HCT116 (cell line): Measurements from ENCODE around the gene TIMM44. TPM values are rescaled to one million over a fixed set of nuclear protein-coding genes. Genes with fewer than 3 reads are reported as not detected.

Experiments used
- ATAC-seq: fragments of 200-7000 bp; cut with Tn5 transposase; 2 replicates; pipeline ENCODE4 v1.9.1; 2020; ENCODE audit warnings: mild to moderate bottlenecking, moderate library complexity
- BruUV-seq: library from RNA; stranded (reverse); fragments of 400-500 nt; replicated peaks from 2 replicates; lab custom pipeline; 2021; lab: Mats Ljungman, UMichigan
- CTCF ChIA-PET: fragments of 300-600 bp; sonication (Branson Sonifier 250); formaldehyde crosslinking; loops from one replicate; lab custom pipeline; 2021; ENCODE audit warnings: antibody characterized with exemption; lab: Charles Lee
- POLR2A ChIA-PET: fragments of 300-600, 350-600 bp; sonication (Branson Sonifier 250); formaldehyde crosslinking; loops from one replicate; lab custom pipeline; 2021; ENCODE audit warnings: antibody characterized with exemption; lab: Charles Lee
- RAD21 ChIA-PET, 2 experiments: fragments of 300-600 bp; sonication (Branson Sonifier 250); formaldehyde crosslinking; loops; one replicate each; lab custom pipeline; 2023; ENCODE audit warnings: low total read pairs in 2 of 2; ENCODE audit not compliant: uncharacterized antibody in 2 of 2, unreplicated experiment in 2 of 2, low non-redundant PET in 1 of 2; lab: Charles Lee
- DNase-seq: peaks from one replicate; pipeline ENCODE4 v3.0.0-alpha.2; 2010; ENCODE audit warnings: low read depth, low spot score
- H2AFZ ChIP-seq: fragments of 200-600 bp; shearing (Covaris generic), sonication (generic); 2 replicates; pipeline ENCODE4 v1.6.1; 2017; ENCODE audit warnings: low read depth, mixed run types, mixed read lengths, antibody characterized with exemption, low read length; ENCODE audit not compliant: poor library complexity, severe bottlenecking
- H3K27ac ChIP-seq: 2 replicates; pipeline ENCODE4 v1.5.1; 2012; ENCODE audit warnings: low read depth, low read length
- H3K27me3 ChIP-seq: fragments of 200-600 bp; sonication (generic); 2 replicates; pipeline ENCODE4 v1.6.1; 2016; ENCODE audit warnings: mixed run types, low read length, mixed read lengths; ENCODE audit not compliant: insufficient read depth
- H3K36me3 ChIP-seq, 2 experiments: fragments of 200-500 bp in 1 of 2; fragments of 200-600 bp in 1 of 2; sonication (Bioruptor generic) in 1 of 2; sonication (generic) in 1 of 2; 2 replicates each; pipeline versions ENCODE4 v1.5.1 to v1.6.1; 2014 to 2016; ENCODE audit warnings: low read length in 2 of 2, inconsistent platforms in 1 of 2, mixed read lengths in 1 of 2, mixed run types in 1 of 2; ENCODE audit not compliant: insufficient read depth in 2 of 2, control insufficient read depth in 1 of 2
- H3K4me1 ChIP-seq, 2 experiments: fragments of 200-600 bp in 1 of 2; sonication (generic) in 1 of 2; 2 replicates each; pipeline versions ENCODE4 v1.5.1 to v1.6.1; 2012 to 2017; ENCODE audit warnings: low read length in 2 of 2, inconsistent platforms in 1 of 2, mild to moderate bottlenecking in 1 of 2, mixed read lengths in 1 of 2, mixed run types in 1 of 2, moderate library complexity in 1 of 2; ENCODE audit not compliant: insufficient read depth in 2 of 2, control insufficient read depth in 1 of 2
- H3K4me2 ChIP-seq: fragments of 200-600 bp; sonication (generic); 2 replicates; pipeline ENCODE4 v1.6.1; 2017; ENCODE audit warnings: mixed run types, low read length, mixed read lengths
- H3K4me3 ChIP-seq, 2 experiments: fragments of 200-600 bp in 1 of 2; sonication (generic) in 1 of 2; replicated peaks in 1 of 2; 2 replicates each; pipeline ENCODE4 v1.5.1; 2011 to 2016; ENCODE audit warnings: low read length in 2 of 2, control low read depth in 1 of 2, low read depth in 1 of 2, mild to moderate bottlenecking in 1 of 2, mixed read lengths in 1 of 2, mixed run types in 1 of 2
- H3K79me2 ChIP-seq: fragments of 200-600 bp; sonication (generic); 2 replicates; pipeline ENCODE4 v1.6.1; 2017; ENCODE audit warnings: mild to moderate bottlenecking, mixed run types, low read length, moderate library complexity, mixed read lengths; ENCODE audit not compliant: insufficient read depth
- H3K9ac ChIP-seq: fragments of 200-600 bp; sonication (generic); 2 replicates; pipeline ENCODE4 v1.6.1; 2016; ENCODE audit warnings: low read length, mixed read lengths
- H3K9me2 ChIP-seq: fragments of 200-600 bp; sonication (generic), shearing (Covaris generic); 2 replicates; pipeline ENCODE4 v1.6.1; 2017; ENCODE audit warnings: mixed run types, mild to moderate bottlenecking, moderate library complexity; ENCODE audit not compliant: insufficient read depth
- H3K9me3 ChIP-seq, 2 experiments: fragments of 200-500 bp in 1 of 2; fragments of 200-600 bp in 1 of 2; sonication (Bioruptor generic) in 1 of 2; sonication (generic) in 1 of 2; 2 replicates each; pipeline ENCODE4 v1.6.1; 2014 to 2017; ENCODE audit warnings: low read length in 2 of 2, mixed read lengths in 2 of 2, inconsistent platforms in 1 of 2, low read depth in 1 of 2, mild to moderate bottlenecking in 1 of 2, mixed run types in 1 of 2, moderate library complexity in 1 of 2; ENCODE audit not compliant: control insufficient read depth in 1 of 2, insufficient read depth in 1 of 2
- H4K20me1 ChIP-seq: fragments of 200-600 bp; sonication (generic), shearing (Covaris generic); 2 replicates; pipeline ENCODE4 v1.6.1; 2017; ENCODE audit warnings: mixed run types, mild to moderate bottlenecking, moderate library complexity; ENCODE audit not compliant: insufficient read depth
- ATF3 ChIP-seq: IDR thresholded peaks from 2 replicates; pipeline ENCODE4 v1.6.1; 2012
- CBX3 ChIP-seq: IDR thresholded peaks from 2 replicates; pipeline ENCODE4 v1.6.1; 2012; ENCODE audit warnings: low read depth
- CEBPB ChIP-seq: IDR thresholded peaks from 2 replicates; pipeline ENCODE4 v1.6.1; 2012; ENCODE audit warnings: low read depth
- EGR1 ChIP-seq: IDR thresholded peaks from 2 replicates; pipeline ENCODE4 v1.6.1; 2012; ENCODE audit warnings: low read depth
- EZH2 ChIP-seq: fragments of 200-600 bp; sonication (generic); IDR thresholded peaks from 2 replicates; pipeline ENCODE4 v1.6.1; 2017; ENCODE audit warnings: antibody characterized with exemption, mixed run types
- EZH2phosphoT487 ChIP-seq: fragments of 200-600 bp; IDR thresholded peaks from 2 replicates; pipeline ENCODE4 v1.6.1; 2018; ENCODE audit warnings: antibody characterized with exemption, borderline replicate concordance
- FOSL1 ChIP-seq: IDR thresholded peaks from 2 replicates; pipeline ENCODE4 v1.6.1; 2012; ENCODE audit warnings: low read depth
- JUND ChIP-seq: IDR thresholded peaks from 2 replicates; pipeline ENCODE4 v1.6.1; 2012
- POLR2AphosphoS5 ChIP-seq: IDR thresholded peaks from 2 replicates; pipeline ENCODE4 v1.6.1; 2011; ENCODE audit warnings: mild to moderate bottlenecking, low read depth, low read length, moderate library complexity
- RAD21 ChIP-seq: IDR thresholded peaks from 2 replicates; pipeline ENCODE4 v1.6.1; 2012; ENCODE audit warnings: low read depth, mild to moderate bottlenecking
- REST ChIP-seq: IDR thresholded peaks from 2 replicates; pipeline ENCODE4 v1.6.1; 2012; ENCODE audit warnings: low read depth
- SIN3A ChIP-seq: IDR thresholded peaks from 2 replicates; pipeline ENCODE4 v1.6.1; 2012; ENCODE audit warnings: low read depth
- SP1 ChIP-seq: IDR thresholded peaks from 2 replicates; pipeline ENCODE4 v1.6.1; 2012; ENCODE audit warnings: low read depth
- SRF ChIP-seq: IDR thresholded peaks from 2 replicates; pipeline ENCODE4 v1.6.1; 2012; ENCODE audit warnings: low read depth
- TCF7L2 ChIP-seq: IDR thresholded peaks from 2 replicates; pipeline ENCODE4 v1.7.0; 2011; ENCODE audit warnings: borderline replicate concordance, inconsistent platforms; ENCODE audit not compliant: insufficient read depth, insufficient read length; ENCODE audit errors: extremely low read depth
- YY1 ChIP-seq: IDR thresholded peaks from 2 replicates; pipeline ENCODE4 v1.6.1; 2011; ENCODE audit warnings: low read length, low read depth, moderate library complexity, mild to moderate bottlenecking; ENCODE audit not compliant: insufficient replicate concordance; ENCODE audit errors: extremely low read depth
- ZBTB33 ChIP-seq: IDR thresholded peaks from 2 replicates; pipeline ENCODE4 v1.6.1; 2011; ENCODE audit warnings: mild to moderate bottlenecking, low read length, moderate library complexity; ENCODE audit not compliant: insufficient replicate concordance; ENCODE audit errors: extremely low read depth
- ZFX ChIP-seq: fragments of 450-650 bp; IDR thresholded peaks from 2 replicates; pipeline ENCODE4 v1.6.1; 2017
- intact Hi-C: fragments of 100-400 bp; cut with micrococcal nuclease; formaldehyde crosslinking; loops from 2 replicates; pipeline ENCODE4 v1.10.0; 2022
- total RNA-seq: library from RNA; stranded (reverse); gene quantifications from one replicate; pipeline ENCODE4 v1.2.1, GENCODE V29; 2021; ENCODE audit not compliant: unreplicated experiment

TIMM44 gene
- total RNA-seq, 1 experiment from 2014 or later, result 136 TPM

- Histone ChIP-seq H3K4me2 (no peak overlapping the region), H3K27ac (no peak overlapping the region), H3K9ac (no peak overlapping the region), H4K20me1 (no peaks in the 10 kb centered on the region), H3K4me3 (no peak overlapping the region), H3K4me1 (no peaks in the 10 kb centered on the region), H3K36me3 (peaks cover 31 to 37% of the 10 kb centered on the region in 2 experiments; a peak in 3 of 4 replicates), H3K9me2 (no peaks in the 10 kb centered on the region), H3K9me3 (no peaks in the 10 kb centered on the region), H2AFZ (no peak overlapping the region), H3K27me3 (no peaks in the 10 kb centered on the region), H3K79me2 (peaks cover 52% of the 10 kb centered on the region; the same call in 1 of the 2 replicates)
- POLR2A ChIA-PET, result no interaction called here
- CTCF ChIA-PET, result no interaction called here
- ATAC-seq (no peak), DNase-seq (no peak)
- TF ChIP-seq FOSL1 (no peak), SP1 (no peak), TCF7L2 (no peak), EZH2 (no peak), CBX3 (no peak), ZBTB33 (no peak), CEBPB (no peak), ATF3 (no peak), YY1 (no peak), EGR1 (no peak), POLR2AphosphoS5 (no peak), JUND (no peak), SRF (no peak), SIN3A (no peak), ZFX (no peak), EZH2phosphoT487 (no peak), RAD21 (no peak), REST (no peak)
- no TSS peak for BruUV-seq
- RAD21 ChIA-PET, result no interaction called here
- intact Hi-C loops, result no loop called here
These were observed 33.7 kb upstream of the TIMM44 start for GRCh38 chr19:7977021-7977722.
